ENCODE measurements around the gene COA7. TPM values are rescaled to one million over a fixed set of nuclear protein-coding genes. Genes with fewer than 3 reads are reported as not detected.
"Not testable (repeated sequence)": the region's sequence is repeated elsewhere in the genome, so short reads cannot be mapped to it uniquely, and the experiment has no call there.

Gene COA7
- total RNA-seq: 1 to 10 TPM; 1.9 to 3.9 TPM
- total RNA-seq: 4.0 to 17.0 reads per million in 2 donors

DNA sequence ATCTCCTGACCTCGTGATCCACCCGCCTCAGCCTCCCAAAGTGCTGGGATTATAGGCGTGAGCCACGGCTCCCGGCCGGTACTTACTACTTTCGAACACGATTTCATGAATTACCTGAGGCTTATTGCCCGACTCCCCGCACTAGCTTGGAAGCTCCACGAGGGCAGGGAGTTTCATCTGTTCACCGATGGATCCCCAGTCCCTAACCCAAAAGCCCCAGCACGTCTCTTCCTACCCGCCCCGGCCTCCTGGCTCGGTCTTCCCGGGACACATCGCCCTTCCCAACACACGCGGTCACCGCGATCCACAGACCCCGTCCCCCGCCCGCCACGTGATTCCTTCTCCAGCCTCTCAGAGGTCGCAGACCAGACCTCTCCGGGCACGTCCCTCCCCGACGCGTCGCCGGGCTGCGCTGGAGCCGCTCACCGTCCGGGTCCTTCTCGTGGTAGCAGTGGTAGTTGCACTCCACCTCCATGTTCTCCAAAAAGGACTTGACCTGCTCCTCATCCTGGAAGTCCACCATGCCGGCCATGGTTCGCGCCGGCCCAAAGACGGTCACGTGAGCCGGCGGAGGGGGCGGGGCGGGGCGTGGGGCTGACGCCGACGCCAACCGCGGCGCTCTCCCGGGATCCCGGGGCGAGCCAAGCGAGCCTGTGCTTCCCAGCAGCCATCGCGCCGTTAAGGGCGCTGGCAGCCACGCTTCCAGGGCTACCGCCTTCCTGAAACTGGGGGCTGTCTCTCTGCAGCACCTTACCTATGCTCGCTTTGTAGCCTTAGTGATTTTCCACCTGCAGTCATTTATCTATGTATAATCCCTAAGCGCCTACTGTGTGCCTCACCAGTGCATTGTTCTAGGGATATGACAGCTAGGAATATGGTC lies at the start of gene COA7:
COA7 (minus strand) TSS at position 553 of the 880 bp plus-strand sequence; CDS start at position 532, 21 bp downstream.
- peak within 1 kb of the TSS; percentile 93 for H3K4me3 Mint-ChIP-seq
- no peaks in the 10 kb centered on the region for H3K27me3 Mint-ChIP-seq
- H3K36me3 Mint-ChIP-seq (ENCODE audit: low read depth): no peaks in the 10 kb centered on the region
- peak within 1 kb of the TSS; percentile 93 for H3K27ac Mint-ChIP-seq
- peaks cover 35% of the 10 kb centered on the region for H3K4me1 Mint-ChIP-seq
- DNase-seq (peak; percentile 23 to 72 (median 65)), ATAC-seq (peak; percentile 31)
- H3K9me3 ChIP-seq (ENCODE audit: control insufficient read depth, low read length, poor library complexity, severe bottlenecking): no peaks in the 10 kb centered on the region

DNA sequence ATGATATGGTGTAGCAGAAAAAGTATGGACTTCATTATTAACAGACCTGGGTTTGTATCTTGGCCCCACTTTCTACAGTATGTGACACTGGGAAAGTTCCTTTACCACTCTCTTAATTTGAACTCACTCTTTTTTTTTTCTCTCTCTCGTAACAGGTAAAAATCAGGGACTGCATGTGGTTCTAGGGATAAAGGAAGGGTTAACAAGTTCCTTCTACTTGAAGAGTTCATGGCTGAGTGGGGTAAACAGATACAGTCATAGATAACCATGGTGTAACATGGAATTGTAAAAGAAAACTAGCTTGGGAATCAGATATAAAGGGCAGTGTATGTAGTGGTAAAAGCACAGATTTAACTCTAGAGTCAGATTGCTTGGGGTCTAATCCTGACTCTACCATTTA lies 49.3 kb upstream of the COA7 start:
- H3K4me1 Mint-ChIP-seq: peaks cover 13% of the 10 kb centered on the region
- ATAC-seq (no peak), DNase-seq (no peak)
- peak overlapping the region; percentile 62 for H3K4me3 Mint-ChIP-seq
- no peaks in the 10 kb centered on the region for H3K27me3 Mint-ChIP-seq
- H3K9me3 ChIP-seq (ENCODE audit: control insufficient read depth, low read length, poor library complexity, severe bottlenecking): no peaks in the 10 kb centered on the region
- no peaks in the 10 kb centered on the region for H3K36me3 Mint-ChIP-seq (ENCODE audit: low read depth)
- H3K27ac Mint-ChIP-seq: no peak overlapping the region

DNA sequence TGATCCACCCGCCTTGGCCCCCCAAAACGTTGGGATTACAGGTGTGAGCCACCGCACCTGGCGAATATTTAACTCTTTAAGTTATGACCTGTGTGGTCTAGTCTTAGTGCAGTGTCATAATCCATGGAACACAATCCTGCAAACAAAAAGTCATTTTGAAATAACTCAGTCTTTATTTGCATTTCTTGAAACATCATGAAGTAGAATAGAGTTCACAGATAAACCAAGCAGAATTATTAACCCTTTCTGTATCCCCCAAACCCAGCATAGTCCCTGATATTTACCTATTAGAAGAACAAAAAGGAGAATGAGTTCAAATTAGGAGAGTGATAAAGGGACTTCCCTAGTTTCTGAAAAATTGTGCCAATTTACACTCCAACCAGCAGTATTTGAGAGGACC lies 48.0 kb upstream of the COA7 start:
- ATAC-seq (no peak), DNase-seq (no peak)
- Mint-ChIP-seq H3K36me3 (ENCODE audit: low read depth) (no peaks in the 10 kb centered on the region), H3K27me3 (no peaks in the 10 kb centered on the region), H3K4me1 (peaks cover 16% of the 10 kb centered on the region), H3K4me3 (no peak overlapping the region), H3K27ac (no peak overlapping the region)
- no peaks in the 10 kb centered on the region for H3K9me3 ChIP-seq (ENCODE audit: control insufficient read depth, low read length, poor library complexity, severe bottlenecking)

DNA sequence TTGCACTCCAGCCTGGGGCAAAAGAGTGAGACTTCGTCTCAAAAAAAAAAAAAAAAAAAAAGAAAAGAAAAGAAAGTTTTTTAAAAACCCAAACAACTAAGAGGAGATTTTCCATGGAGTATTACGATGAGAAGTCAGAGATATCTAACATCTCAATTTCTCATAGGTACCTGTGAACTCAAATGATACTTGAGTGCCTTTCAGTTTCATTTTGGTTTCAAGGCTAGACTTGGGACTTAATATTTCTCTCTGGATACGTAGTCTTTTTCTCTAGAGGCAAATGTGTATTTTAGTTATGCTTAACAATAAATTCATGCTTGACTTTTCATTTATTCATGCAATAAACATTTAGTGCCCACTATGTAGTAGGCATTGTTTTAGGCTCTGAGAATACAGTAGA lies 43.1 kb upstream of the COA7 start:
- DNase-seq: no peak
- Mint-ChIP-seq H3K36me3 (ENCODE audit: low read depth) (no peaks in the 10 kb centered on the region), H3K27ac (peak overlapping the region; percentile 69), H3K4me1 (peaks cover 29% of the 10 kb centered on the region), H3K4me3 (no peak overlapping the region), H3K27me3 (no peaks in the 10 kb centered on the region)
- no peak for ATAC-seq
- no peaks in the 10 kb centered on the region for H3K9me3 ChIP-seq (ENCODE audit: control insufficient read depth, low read length, poor library complexity, severe bottlenecking)

DNA sequence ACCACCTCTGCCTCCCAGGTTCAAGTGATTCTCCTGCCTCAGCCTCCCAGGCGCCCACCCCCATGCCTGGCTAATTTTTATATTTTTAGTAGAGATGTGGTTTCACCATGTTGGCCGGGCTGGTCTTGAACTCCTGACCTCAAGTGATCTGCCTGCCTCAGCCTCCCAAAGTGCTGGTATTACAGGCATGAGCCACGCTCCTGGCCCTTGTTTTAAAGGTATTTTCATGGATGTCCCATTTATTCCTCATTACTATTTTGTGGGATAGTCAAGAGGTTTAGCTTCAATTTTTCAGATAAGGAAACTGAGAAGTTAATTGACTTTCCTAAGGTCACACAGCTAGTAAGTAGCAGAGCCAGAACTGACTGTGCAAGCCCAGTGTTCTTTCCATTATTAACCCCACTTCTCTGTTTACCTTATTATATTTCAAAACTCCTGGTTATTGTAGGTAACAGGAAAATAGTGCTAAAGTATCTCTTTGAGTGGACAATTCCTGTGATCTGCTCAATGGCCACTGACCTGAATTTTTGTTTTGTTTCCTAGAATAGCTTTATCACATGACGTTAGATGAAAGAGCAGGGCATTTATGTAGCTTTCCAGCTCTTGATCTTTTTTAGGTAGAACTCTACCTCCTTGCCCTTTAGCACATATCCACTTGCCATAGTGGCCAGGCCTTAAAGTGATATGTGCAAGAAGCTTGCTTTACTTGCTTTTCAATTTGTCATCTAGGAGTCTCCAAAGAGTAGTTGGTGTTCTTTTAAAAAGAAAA lies 41.7 kb upstream of the COA7 start:
- no peak for ATAC-seq
- Mint-ChIP-seq H3K27ac (no peak overlapping the region), H3K4me1 (peaks cover 26% of the 10 kb centered on the region), H3K4me3 (peak overlapping the region; percentile 31), H3K36me3 (ENCODE audit: low read depth) (no peaks in the 10 kb centered on the region), H3K27me3 (no peaks in the 10 kb centered on the region)
- H3K9me3 ChIP-seq (ENCODE audit: control insufficient read depth, low read length, poor library complexity, severe bottlenecking): no peaks in the 10 kb centered on the region
- no peak for DNase-seq

DNA sequence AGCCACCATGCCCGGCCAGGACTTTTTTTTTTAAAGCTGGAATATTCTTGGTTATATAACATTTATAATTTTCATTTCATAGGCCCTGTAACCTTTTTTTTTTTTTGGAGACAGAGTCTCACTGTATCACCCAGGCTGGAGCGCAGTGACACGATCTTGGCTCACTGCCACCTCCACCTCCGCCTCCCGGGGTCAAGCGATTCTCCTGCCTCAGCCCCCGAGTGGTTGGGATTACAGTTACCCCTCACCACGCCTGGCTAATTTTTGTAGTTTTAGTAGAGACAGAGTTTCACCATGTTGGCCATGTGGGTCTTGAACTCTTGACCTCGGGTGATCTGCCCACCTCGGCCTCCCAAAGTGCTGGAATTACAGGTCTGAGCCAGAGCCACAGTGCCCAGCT lies 40.7 kb upstream of the COA7 start:
- DNase-seq (no peak), ATAC-seq (no peak)
- Mint-ChIP-seq H3K27ac (no peak overlapping the region), H3K4me3 (no peak overlapping the region), H3K36me3 (ENCODE audit: low read depth) (no peaks in the 10 kb centered on the region), H3K4me1 (peaks cover 25% of the 10 kb centered on the region), H3K27me3 (no peaks in the 10 kb centered on the region)
- no peaks in the 10 kb centered on the region for H3K9me3 ChIP-seq (ENCODE audit: control insufficient read depth, low read length, poor library complexity, severe bottlenecking)

DNA sequence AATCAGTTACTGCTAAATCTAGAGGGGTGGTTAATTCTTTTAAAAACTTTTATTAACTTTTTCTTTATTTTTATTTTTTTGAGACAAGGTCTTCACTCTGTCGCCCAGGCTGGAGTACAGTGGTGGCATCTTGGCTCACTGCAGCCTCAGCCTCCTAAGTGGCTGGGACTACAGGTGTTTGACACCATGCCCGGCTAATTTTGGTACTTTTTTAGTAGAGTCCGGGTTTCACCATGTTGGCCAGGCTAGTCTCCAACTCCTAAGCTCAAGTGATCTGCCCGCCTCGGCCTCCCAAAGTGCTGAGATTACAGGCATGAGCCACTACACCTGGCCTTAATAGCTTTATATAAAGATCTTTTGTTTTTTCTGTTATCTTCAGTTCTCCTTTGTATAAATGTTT lies 40.0 kb upstream of the COA7 start:
- ATAC-seq (no peak), DNase-seq (no peak)
- Mint-ChIP-seq H3K4me1 (peaks cover 27% of the 10 kb centered on the region), H3K27me3 (no peaks in the 10 kb centered on the region), H3K27ac (no peak overlapping the region), H3K36me3 (ENCODE audit: low read depth) (no peaks in the 10 kb centered on the region), H3K4me3 (no peak overlapping the region)
- no peaks in the 10 kb centered on the region for H3K9me3 ChIP-seq (ENCODE audit: control insufficient read depth, low read length, poor library complexity, severe bottlenecking)

DNA sequence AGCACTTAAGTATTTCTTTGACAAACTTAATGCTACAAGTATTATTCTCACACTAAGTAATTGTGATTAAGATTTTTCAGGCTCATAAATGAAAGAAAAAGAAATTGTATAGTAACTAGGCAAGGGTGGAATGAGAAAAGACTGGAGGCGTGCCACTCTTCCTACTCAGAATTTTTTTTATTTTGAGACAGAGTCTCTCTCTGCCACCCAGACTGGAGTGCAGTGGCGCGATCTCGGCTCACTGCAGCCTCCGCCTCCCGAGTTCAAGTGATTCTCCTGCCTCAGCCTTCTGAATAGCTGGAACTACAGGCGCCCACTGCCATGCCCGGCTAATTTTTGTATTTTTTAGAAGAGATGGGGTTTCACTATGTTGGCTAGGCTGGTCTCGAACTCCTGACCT lies 37.2 kb upstream of the COA7 start:
- DNase-seq; H3K9me3 ChIP-seq (ENCODE audit: control insufficient read depth, low read length, poor library complexity, severe bottlenecking); H3K4me3 Mint-ChIP-seq; H3K36me3 Mint-ChIP-seq (ENCODE audit: low read depth); ATAC-seq; H3K27me3 Mint-ChIP-seq: not testable (repeated sequence)
- H3K27ac Mint-ChIP-seq: peak overlapping the region; percentile 4
- H3K4me1 Mint-ChIP-seq: peaks cover 23% of the 10 kb centered on the region

DNA sequence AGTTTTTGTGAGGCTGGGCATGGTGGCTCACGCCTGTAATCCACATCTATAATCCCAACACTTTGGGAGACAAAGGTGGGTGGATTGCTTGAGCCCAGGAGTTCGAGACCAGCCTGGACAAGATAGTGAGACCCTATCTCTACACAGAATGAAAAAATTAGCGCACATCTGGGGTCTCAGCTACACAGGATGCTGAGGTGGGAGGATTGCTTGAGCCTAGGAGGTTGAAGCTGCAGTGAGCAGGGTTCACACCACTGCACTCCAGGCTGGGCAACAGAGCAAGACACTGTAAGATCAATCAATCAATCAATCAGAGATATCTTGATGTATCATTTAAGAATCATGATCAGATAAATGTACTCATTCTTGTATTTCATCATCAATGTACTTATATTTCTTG lies 35.2 kb upstream of the COA7 start:
- Mint-ChIP-seq H3K27ac (no peak overlapping the region), H3K36me3 (ENCODE audit: low read depth) (no peaks in the 10 kb centered on the region), H3K27me3 (no peaks in the 10 kb centered on the region), H3K4me1 (peaks cover 22% of the 10 kb centered on the region), H3K4me3 (no peak overlapping the region)
- ATAC-seq: no peak
- DNase-seq: no peak
- no peaks in the 10 kb centered on the region for H3K9me3 ChIP-seq (ENCODE audit: control insufficient read depth, low read length, poor library complexity, severe bottlenecking)

DNA sequence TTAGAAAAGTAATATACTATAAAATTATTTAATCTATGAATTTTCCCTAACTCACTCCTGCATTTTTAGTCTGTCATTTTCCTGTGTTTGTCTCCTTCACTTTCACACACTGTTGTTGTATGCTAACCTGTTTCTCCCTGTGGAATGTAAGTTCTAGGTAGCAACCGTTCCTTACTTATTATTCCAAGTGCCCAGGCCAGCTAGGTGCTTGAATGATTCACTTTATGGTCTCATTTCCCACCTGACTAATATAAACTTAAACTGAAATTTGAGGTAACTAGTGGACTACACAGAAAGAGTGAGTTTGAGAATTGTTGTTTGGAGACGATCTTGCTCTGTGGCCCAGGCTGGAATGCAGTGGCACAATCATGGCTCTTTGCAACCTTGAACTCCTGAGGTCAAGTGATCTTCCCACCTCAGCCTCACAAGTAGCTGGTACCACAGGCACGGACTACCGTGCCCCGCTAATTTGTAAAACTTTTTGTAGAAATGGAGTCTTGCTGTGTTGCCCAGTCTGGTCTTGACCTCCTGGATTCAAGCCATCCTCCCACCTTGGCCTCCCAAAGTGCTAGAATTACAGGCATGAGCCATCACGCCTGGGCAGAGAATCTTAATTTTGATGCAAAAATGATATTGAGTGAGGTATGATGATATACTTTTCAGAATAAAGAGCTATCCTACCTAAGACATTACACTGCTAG lies 30.0 kb upstream of the COA7 start:
- peaks cover 5% of the 10 kb centered on the region for H3K36me3 Mint-ChIP-seq (ENCODE audit: low read depth)
- H3K27me3 Mint-ChIP-seq: peaks cover 4% of the 10 kb centered on the region
- peak overlapping the region; percentile 93 for H3K27ac Mint-ChIP-seq
- peaks cover 35% of the 10 kb centered on the region for H3K4me1 Mint-ChIP-seq
- DNase-seq (no peak), ATAC-seq (no peak)
- no peaks in the 10 kb centered on the region for H3K9me3 ChIP-seq (ENCODE audit: control insufficient read depth, low read length, poor library complexity, severe bottlenecking)
- peak overlapping the region; percentile 99 for H3K4me3 Mint-ChIP-seq

DNA sequence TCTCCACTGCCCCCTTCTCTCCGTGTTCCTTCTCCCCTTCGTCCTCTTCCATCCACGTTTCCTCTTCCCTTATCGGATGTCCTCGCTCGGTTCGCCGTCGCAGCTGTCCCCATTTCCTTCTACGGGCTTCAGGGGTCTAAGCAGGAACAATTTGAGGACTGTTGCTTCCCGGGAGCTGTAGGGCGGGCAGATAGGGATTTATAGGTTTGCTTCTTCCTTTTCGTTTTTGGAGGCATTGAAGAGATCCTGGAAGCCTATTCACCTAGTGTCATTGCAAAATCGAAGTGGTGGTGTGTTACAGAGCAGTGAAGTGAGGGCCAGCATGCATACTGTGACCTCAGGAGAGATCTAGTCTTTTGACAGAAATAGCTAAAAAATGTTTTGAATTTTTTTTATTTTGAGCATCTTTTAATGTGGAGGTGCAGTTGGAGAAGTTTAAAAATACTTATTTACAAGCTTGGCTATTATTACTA lies 29.0 kb upstream of the COA7 start:
- no peak for DNase-seq
- Mint-ChIP-seq H3K27me3 (peaks cover 6% of the 10 kb centered on the region), H3K36me3 (ENCODE audit: low read depth) (peaks cover 5% of the 10 kb centered on the region), H3K4me1 (peaks cover 35% of the 10 kb centered on the region), H3K4me3 (peak overlapping the region; percentile 99), H3K27ac (peak overlapping the region; percentile 93)
- no peak for ATAC-seq
- H3K9me3 ChIP-seq (ENCODE audit: control insufficient read depth, low read length, poor library complexity, severe bottlenecking): no peaks in the 10 kb centered on the region

DNA sequence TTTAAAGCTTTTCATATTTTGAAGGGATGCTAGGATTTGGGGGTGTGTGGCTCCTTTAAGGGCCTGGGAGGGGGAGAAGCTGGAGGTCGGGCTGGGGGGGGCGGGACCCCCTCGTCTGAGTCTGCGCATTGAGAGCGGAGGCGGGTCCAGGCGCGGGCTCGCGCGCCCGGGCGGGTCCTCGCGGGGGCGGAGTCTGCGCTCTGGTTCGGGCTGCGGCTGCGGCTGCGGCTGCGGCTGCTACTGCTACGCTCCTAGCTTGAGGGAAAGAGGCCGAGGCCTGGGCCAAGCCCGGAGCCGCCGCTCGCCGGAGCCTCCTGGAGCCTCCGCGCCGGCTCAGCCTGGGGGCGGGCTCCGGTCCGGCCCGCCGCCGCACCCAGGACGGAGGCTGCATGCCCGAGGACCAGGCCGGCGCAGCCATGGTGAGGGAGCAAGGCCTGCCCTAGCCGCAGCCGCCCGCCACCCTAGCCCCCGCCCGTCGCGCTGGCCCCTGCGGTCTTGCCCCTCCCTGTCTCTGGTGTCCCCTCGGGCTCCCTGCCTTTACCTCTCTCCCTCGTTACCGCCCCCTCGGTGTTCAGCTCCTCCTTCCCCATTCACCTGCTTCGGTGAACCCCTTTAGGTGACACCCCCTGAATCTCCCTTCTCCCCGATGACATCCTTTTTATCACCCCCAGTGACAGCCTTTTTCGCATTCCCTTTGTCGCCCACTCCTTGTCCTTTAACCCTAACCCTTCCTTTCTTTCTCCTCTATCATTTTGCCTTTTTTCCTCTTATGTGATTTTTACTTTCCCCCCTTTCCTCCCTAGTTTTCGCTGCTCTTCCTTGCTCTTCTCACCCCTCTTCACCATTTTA lies 28.3 kb upstream of the COA7 start, which contains the start of gene ZYG11B:
ZYG11B (plus strand) TSS at position 189 of the 849 bp plus-strand sequence; CDS start at position 390, 201 bp downstream.
- peaks cover 6% of the 10 kb centered on the region for H3K27me3 Mint-ChIP-seq
- peak within 1 kb of the TSS; percentile 99 for H3K4me3 Mint-ChIP-seq
- peak; percentile 86 to 94 (median 91) for DNase-seq
- H3K9me3 ChIP-seq (ENCODE audit: control insufficient read depth, low read length, poor library complexity, severe bottlenecking): no peaks in the 10 kb centered on the region
- peaks cover 5% of the 10 kb centered on the region for H3K36me3 Mint-ChIP-seq (ENCODE audit: low read depth)
- ATAC-seq: peak; percentile 97
- H3K4me1 Mint-ChIP-seq: peaks cover 35% of the 10 kb centered on the region
- H3K27ac Mint-ChIP-seq: peak within 1 kb of the TSS; percentile 93
